Trophoblast cell (in vitro differentiated cells and primary cell): ENCODE results near the gene SACS.

Experiments used
- DNase-seq, 2 donors: peaks; one replicate each; pipeline ENCODE4 v3.0.0-alpha.2; 2016
- H2AFZ ChIP-seq: 2 replicates; pipeline ENCODE4 v1.6.1; 2013; ENCODE audit warnings: low read length, moderate library complexity, mild to moderate bottlenecking; ENCODE audit not compliant: insufficient read depth, poor library complexity
- H2AK5ac ChIP-seq: 2 replicates; pipeline ENCODE4 v1.6.1; 2013; ENCODE audit warnings: mild to moderate bottlenecking, low read length
- H2BK120ac ChIP-seq: 2 replicates; pipeline ENCODE4 v1.6.1; 2013; ENCODE audit warnings: low read length, mild to moderate bottlenecking, moderate library complexity; ENCODE audit not compliant: insufficient read depth, poor library complexity
- H2BK12ac ChIP-seq: 2 replicates; pipeline ENCODE4 v1.6.1; 2013; ENCODE audit warnings: mild to moderate bottlenecking, low read length, moderate library complexity
- H2BK5ac ChIP-seq: 2 replicates; pipeline ENCODE4 v1.6.1; 2013; ENCODE audit warnings: low read length, low read depth, moderate library complexity, mild to moderate bottlenecking; ENCODE audit not compliant: poor library complexity
- H3K14ac ChIP-seq: 2 replicates; pipeline ENCODE4 v1.6.1; 2013; ENCODE audit warnings: mild to moderate bottlenecking, low read length
- H3K18ac ChIP-seq: 2 replicates; pipeline ENCODE4 v1.6.1; 2013; ENCODE audit warnings: mild to moderate bottlenecking, low read length
- H3K23ac ChIP-seq: 2 replicates; pipeline ENCODE4 v1.6.1; 2013; ENCODE audit warnings: low read length
- H3K27ac ChIP-seq: 2 replicates; pipeline ENCODE4 v1.5.1; 2013; ENCODE audit warnings: low read depth, mild to moderate bottlenecking, inconsistent platforms, low read length, moderate library complexity
- H3K27me3 ChIP-seq: 2 replicates; pipeline ENCODE4 v1.6.1; 2013; ENCODE audit warnings: inconsistent platforms, mild to moderate bottlenecking, low read length, moderate library complexity; ENCODE audit not compliant: insufficient read depth
- H3K36me3 ChIP-seq, 2 experiments: 1 replicate in 1 of 2; 2 replicates in 1 of 2; pipeline ENCODE4 v1.6.1; 2013; ENCODE audit warnings: low read length in 2 of 2, mild to moderate bottlenecking in 2 of 2, moderate library complexity in 1 of 2; ENCODE audit not compliant: insufficient read depth in 2 of 2, control insufficient read depth in 1 of 2
- H3K4ac ChIP-seq: 2 replicates; pipeline ENCODE4 v1.6.1; 2013; ENCODE audit warnings: low read depth, mild to moderate bottlenecking, low read length, moderate library complexity
- H3K4me1 ChIP-seq, 2 experiments: 1 replicate in 1 of 2; 2 replicates in 1 of 2; pipeline ENCODE4 v1.6.1; 2013; ENCODE audit warnings: low read length in 2 of 2, mild to moderate bottlenecking in 2 of 2, moderate library complexity in 1 of 2; ENCODE audit not compliant: insufficient read depth in 2 of 2, control insufficient read depth in 1 of 2
- H3K4me2 ChIP-seq: 2 replicates; pipeline ENCODE4 v1.6.1; 2013; ENCODE audit warnings: inconsistent platforms, mild to moderate bottlenecking, low read length, moderate library complexity
- H3K4me3 ChIP-seq: 2 replicates; pipeline ENCODE4 v1.5.1; 2013; ENCODE audit warnings: mild to moderate bottlenecking, low read depth, low read length, inconsistent platforms
- H3K79me1 ChIP-seq: one replicate; pipeline ENCODE4 v1.6.1; 2013; ENCODE audit warnings: low read length
- H3K79me2 ChIP-seq: 2 replicates; pipeline ENCODE4 v1.6.1; 2013; ENCODE audit warnings: low read length, mild to moderate bottlenecking; ENCODE audit not compliant: control insufficient read depth, insufficient read depth, poor library complexity
- H3K9ac ChIP-seq: 2 replicates; pipeline ENCODE4 v1.6.1; 2013; ENCODE audit warnings: mild to moderate bottlenecking, low read length
- H3K9me3 ChIP-seq: 2 replicates; pipeline ENCODE4 v1.6.1; 2013; ENCODE audit warnings: low read depth, mild to moderate bottlenecking, control low read depth, inconsistent platforms, low read length; ENCODE audit not compliant: insufficient read depth
- H4K12ac ChIP-seq: 2 replicates; pipeline ENCODE4 v1.6.1; 2013; ENCODE audit warnings: low read depth, mild to moderate bottlenecking, low read length, moderate library complexity
- H4K8ac ChIP-seq: 2 replicates; pipeline ENCODE4 v1.6.1; 2013; ENCODE audit warnings: low read depth, mild to moderate bottlenecking, low read length, moderate library complexity
- H4K91ac ChIP-seq: one replicate; pipeline ENCODE4 v1.6.1; 2013; ENCODE audit warnings: low read depth, mild to moderate bottlenecking, low read length, moderate library complexity
- WGBS: extraction: QIAGEN DNeasy Blood & Tissue Kit; methylation state at CpG from one replicate; pipeline ENCODE4 v1.1.7; 2013; ENCODE audit warnings: missing lambda C conversion rate; ENCODE audit not compliant: insufficient read length, insufficient coverage; ENCODE audit errors: extremely low coverage; 5-methylcytosine and 5-hydroxymethylcytosine counted together

Gene SACS

GRCh38 chr13:23380534-23380933, 53.0 kb downstream of the SACS start:
- H3K4me1 ChIP-seq = peaks cover 2 to 9% of the 10 kb centered on the region in 2 experiments
- H3K9ac ChIP-seq = no peak overlapping the region
- peaks cover 3% of the 10 kb centered on the region for H3K79me1 ChIP-seq
- H2BK120ac ChIP-seq = no peak overlapping the region
- H3K36me3 ChIP-seq = no peaks in the 10 kb centered on the region
- H4K12ac ChIP-seq = no peak overlapping the region
- H2BK5ac ChIP-seq = no peak overlapping the region
- H3K23ac ChIP-seq = no peak overlapping the region
- H2AK5ac ChIP-seq = no peak overlapping the region
- WGBS = no CpG with 5 or more reads among the region's 5 CpGs
- no peak overlapping the region for H4K91ac ChIP-seq
- no peaks in the 10 kb centered on the region for H3K27me3 ChIP-seq
- no peak overlapping the region for H2BK12ac ChIP-seq
- H3K14ac ChIP-seq = no peak overlapping the region
- H3K4me3 ChIP-seq = no peak overlapping the region
- H3K18ac ChIP-seq = no peak overlapping the region
- H3K9me3 ChIP-seq = peaks cover 4% of the 10 kb centered on the region
- no peaks in the 10 kb centered on the region for H3K79me2 ChIP-seq
- H4K8ac ChIP-seq = no peak overlapping the region
- DNase-seq = no peak
- no peak overlapping the region for H3K4ac ChIP-seq
- H2AFZ ChIP-seq = no peak overlapping the region
- no peak overlapping the region for H3K27ac ChIP-seq
- H3K4me2 ChIP-seq = no peak overlapping the region

DNA sequence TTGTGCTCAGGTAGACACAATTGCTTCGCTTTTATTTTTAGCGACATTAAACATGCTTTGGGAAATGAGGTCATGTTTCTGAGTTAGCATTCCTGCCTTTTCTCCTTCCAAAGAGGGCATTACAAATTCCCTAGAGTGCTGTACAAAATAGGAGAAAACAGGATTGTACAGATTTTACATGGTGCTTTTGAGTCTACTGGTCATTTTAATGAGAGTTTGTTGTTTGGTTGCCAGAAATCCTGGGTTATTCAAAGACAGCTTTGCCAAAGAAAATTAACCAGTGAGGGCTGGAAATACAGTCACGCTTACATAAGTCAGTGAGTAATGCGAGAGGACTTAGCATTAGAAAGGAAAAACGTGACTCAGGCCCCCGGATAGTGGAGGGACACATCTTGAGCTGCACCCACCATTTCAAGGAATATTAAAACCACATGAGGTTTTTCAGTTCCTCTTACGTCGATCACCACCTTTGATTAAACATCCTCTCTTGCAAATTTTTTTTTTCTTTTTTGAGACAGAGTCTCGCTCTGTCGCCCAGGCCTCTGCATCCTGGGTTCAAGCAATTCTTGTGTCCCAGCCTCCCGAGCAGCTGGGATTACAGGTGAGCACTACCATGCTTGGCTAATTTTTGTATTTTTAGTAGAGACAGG, 55.4 kb downstream of the SACS start:
- Histone ChIP-seq H3K23ac (no peak overlapping the region), H3K4me1 (peaks cover 2 to 11% of the 10 kb centered on the region in 2 experiments), H3K27me3 (no peaks in the 10 kb centered on the region), H3K79me1 (peaks cover 7% of the 10 kb centered on the region), H3K4me3 (no peak overlapping the region), H3K4me2 (no peak overlapping the region), H4K12ac (no peak overlapping the region), H2BK12ac (no peak overlapping the region), H3K14ac (no peak overlapping the region), H3K18ac (no peak overlapping the region), H4K8ac (no peak overlapping the region), H3K27ac (no peak overlapping the region), H2BK120ac (no peak overlapping the region), H2AK5ac (no peak overlapping the region), H3K4ac (no peak overlapping the region), H2AFZ (no peak overlapping the region), H2BK5ac (no peak overlapping the region), H3K9ac (no peak overlapping the region), H4K91ac (no peak overlapping the region), H3K36me3 (no peaks in the 10 kb centered on the region), H3K79me2 (peaks cover 3% of the 10 kb centered on the region), H3K9me3 (peaks cover 4% of the 10 kb centered on the region)
- DNase-seq = peak; percentile 12 to 38
- WGBS = no CpG with 5 or more reads among the region's 11 CpGs

- H3K79me1 ChIP-seq = peaks cover 7% of the 10 kb centered on the region
- DNase-seq = no peak
Measured at GRCh38 chr13:23377579-23377978, 55.9 kb downstream of the SACS start.

GRCh38 chr13:23375001-23375971, 58.2 kb downstream of the SACS start:
- H3K9me3 ChIP-seq = peaks cover 2% of the 10 kb centered on the region
- peak overlapping the region; percentile 80 for H3K14ac ChIP-seq
- peak overlapping the region; percentile 38 for H2AK5ac ChIP-seq
- H3K79me2 ChIP-seq = peaks cover 3% of the 10 kb centered on the region
- H3K4me3 ChIP-seq = peak overlapping the region; percentile 98
- H4K12ac ChIP-seq = no peak overlapping the region
- H3K23ac ChIP-seq = no peak overlapping the region
- H4K91ac ChIP-seq = peak overlapping the region; percentile 30
- H3K18ac ChIP-seq = peak overlapping the region; percentile 90
- peaks cover 2 to 11% of the 10 kb centered on the region in 2 experiments for H3K4me1 ChIP-seq
- H3K4ac ChIP-seq = peak overlapping the region; percentile 13
- H3K79me1 ChIP-seq = peaks cover 7% of the 10 kb centered on the region
- no peaks in the 10 kb centered on the region for H3K27me3 ChIP-seq
- WGBS = no CpG with 5 or more reads among the region's 117 CpGs
- DNase-seq = peak; percentile 83 to 90
- peak overlapping the region; percentile 87 for H2AFZ ChIP-seq
- H2BK120ac ChIP-seq = peak overlapping the region; percentile 70
- H2BK5ac ChIP-seq = peak overlapping the region; percentile 7
- H3K27ac ChIP-seq = no peak overlapping the region
- H3K4me2 ChIP-seq = peak overlapping the region; percentile 93
- H3K36me3 ChIP-seq = peaks cover 4 to 7% of the 10 kb centered on the region in 2 experiments
- H4K8ac ChIP-seq = peak overlapping the region; percentile 94
- H3K9ac ChIP-seq = peak overlapping the region; percentile 81
- H2BK12ac ChIP-seq = no peak overlapping the region

More at GRCh38 chr13:23377579-23377978, 55.9 kb downstream of the SACS start:
- Histone ChIP-seq H2AFZ (no peak overlapping the region), H3K18ac (no peak overlapping the region), H3K14ac (peak overlapping the region; percentile 7), H4K8ac (no peak overlapping the region), H3K79me2 (peaks cover 3% of the 10 kb centered on the region), H2BK120ac (no peak overlapping the region), H3K27me3 (no peaks in the 10 kb centered on the region), H2BK12ac (no peak overlapping the region), H4K12ac (no peak overlapping the region), H3K4me2 (no peak overlapping the region), H4K91ac (no peak overlapping the region), H3K4me3 (no peak overlapping the region), H3K9ac (no peak overlapping the region), H3K23ac (no peak overlapping the region), H2AK5ac (no peak overlapping the region), H3K9me3 (peaks cover 4% of the 10 kb centered on the region), H3K36me3 (peaks cover 0 to 2% of the 10 kb centered on the region in 2 experiments), H3K27ac (no peak overlapping the region), H2BK5ac (no peak overlapping the region), H3K4me1 (peaks cover 2 to 11% of the 10 kb centered on the region in 2 experiments), H3K4ac (no peak overlapping the region)
- WGBS = no CpG with 5 or more reads among the region's 7 CpGs
